KMS-11 (cell line): Measurements from ENCODE around the gene PCYOX1L.

Experiments used
- H2AFZ ChIP-seq: fragments of 200-600 bp; sonication (generic); 2 replicates; pipeline ENCODE4 v1.6.1; 2016; ENCODE audit warnings: antibody characterized with exemption, mixed run types, low read depth
- H3K27ac ChIP-seq: fragments of 200-600 bp; sonication (generic); 2 replicates; pipeline ENCODE4 v1.6.1; 2016; ENCODE audit warnings: mild to moderate bottlenecking, mixed run types
- H3K27me3 ChIP-seq: fragments of 200-600 bp; sonication (generic); 2 replicates; pipeline ENCODE4 v1.6.1; 2017; ENCODE audit warnings: mild to moderate bottlenecking, low read depth, mixed run types, moderate library complexity; ENCODE audit not compliant: insufficient read depth
- H3K36me3 ChIP-seq: fragments of 200-600 bp; sonication (generic); 2 replicates; pipeline ENCODE4 v1.6.1; 2017; ENCODE audit warnings: mild to moderate bottlenecking, mixed run types; ENCODE audit not compliant: insufficient read depth
- H3K4me1 ChIP-seq: fragments of 200-600 bp; sonication (generic); 2 replicates; pipeline ENCODE4 v1.6.1; 2016; ENCODE audit warnings: mild to moderate bottlenecking, low read depth, mixed run types; ENCODE audit not compliant: poor library complexity, severe bottlenecking
- H3K4me2 ChIP-seq: fragments of 200-600 bp; sonication (generic); 2 replicates; pipeline ENCODE4 v1.7.0; 2016; ENCODE audit warnings: mild to moderate bottlenecking, mixed run types
- H3K4me3 ChIP-seq: fragments of 200-600 bp; sonication (generic); IDR thresholded peaks from 2 replicates; pipeline ENCODE4 v1.6.1; 2017; ENCODE audit warnings: low read depth, low read length, mixed read lengths; ENCODE audit not compliant: insufficient read depth
- H3K79me2 ChIP-seq: fragments of 200-600 bp; sonication (generic); 2 replicates; pipeline ENCODE4 v1.6.1; 2016; ENCODE audit warnings: low read depth, mixed run types; ENCODE audit not compliant: insufficient read depth
- H3K9ac ChIP-seq: fragments of 200-600 bp; sonication (generic); 2 replicates; pipeline ENCODE4 v1.6.1; 2016; ENCODE audit warnings: mild to moderate bottlenecking, mixed run types
- H4K20me1 ChIP-seq: fragments of 200-600 bp; sonication (generic); 2 replicates; pipeline ENCODE4 v1.6.1; 2016; ENCODE audit warnings: mild to moderate bottlenecking, mixed run types; ENCODE audit not compliant: insufficient read depth
- TF ChIP-seq, protein P1 (sequence below): fragments of 200-600 bp; sonication (generic); conservative IDR thresholded peaks from 2 replicates; pipeline ENCODE4 v1.6.1; 2017; ENCODE audit warnings: low read depth, mild to moderate bottlenecking, antibody characterized with exemption, low read length, moderate library complexity, mixed read lengths

PCYOX1L gene

DNA sequence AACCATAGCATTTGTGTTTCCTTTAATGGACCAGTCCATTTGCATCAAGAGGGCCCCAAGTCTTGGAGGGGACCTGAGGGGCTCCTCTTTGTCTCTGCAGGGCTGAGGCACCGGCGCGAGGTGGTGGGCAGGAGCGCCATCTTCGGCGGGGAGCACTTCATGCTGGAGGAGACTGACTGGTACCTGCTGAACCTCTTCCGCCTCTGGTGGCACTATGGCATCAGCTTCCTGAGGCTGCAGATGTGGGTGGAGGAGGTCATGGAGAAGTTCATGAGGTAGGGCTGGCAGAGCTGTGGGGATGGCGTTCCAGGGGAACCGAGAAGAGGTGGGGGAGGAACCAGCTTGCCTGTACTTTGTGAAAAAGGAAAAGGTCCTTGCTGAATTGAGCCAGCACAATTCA lies 6.1 kb downstream of the PCYOX1L start:
- no peak overlapping the region for H2AFZ ChIP-seq
- TF ChIP-seq, protein P1, sequence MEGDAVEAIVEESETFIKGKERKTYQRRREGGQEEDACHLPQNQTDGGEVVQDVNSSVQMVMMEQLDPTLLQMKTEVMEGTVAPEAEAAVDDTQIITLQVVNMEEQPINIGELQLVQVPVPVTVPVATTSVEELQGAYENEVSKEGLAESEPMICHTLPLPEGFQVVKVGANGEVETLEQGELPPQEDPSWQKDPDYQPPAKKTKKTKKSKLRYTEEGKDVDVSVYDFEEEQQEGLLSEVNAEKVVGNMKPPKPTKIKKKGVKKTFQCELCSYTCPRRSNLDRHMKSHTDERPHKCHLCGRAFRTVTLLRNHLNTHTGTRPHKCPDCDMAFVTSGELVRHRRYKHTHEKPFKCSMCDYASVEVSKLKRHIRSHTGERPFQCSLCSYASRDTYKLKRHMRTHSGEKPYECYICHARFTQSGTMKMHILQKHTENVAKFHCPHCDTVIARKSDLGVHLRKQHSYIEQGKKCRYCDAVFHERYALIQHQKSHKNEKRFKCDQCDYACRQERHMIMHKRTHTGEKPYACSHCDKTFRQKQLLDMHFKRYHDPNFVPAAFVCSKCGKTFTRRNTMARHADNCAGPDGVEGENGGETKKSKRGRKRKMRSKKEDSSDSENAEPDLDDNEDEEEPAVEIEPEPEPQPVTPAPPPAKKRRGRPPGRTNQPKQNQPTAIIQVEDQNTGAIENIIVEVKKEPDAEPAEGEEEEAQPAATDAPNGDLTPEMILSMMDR: no peak
- H3K27ac ChIP-seq: no peak overlapping the region
- H3K4me3 ChIP-seq: no peak overlapping the region
- H3K9ac ChIP-seq: no peak overlapping the region
- H3K4me1 ChIP-seq: peaks cover 10% of the 10 kb centered on the region
- H3K4me2 ChIP-seq: no peak overlapping the region
- H4K20me1 ChIP-seq: no peaks in the 10 kb centered on the region
- peaks cover 3% of the 10 kb centered on the region; the same call in 1 of the 2 replicates for H3K79me2 ChIP-seq
- no peaks in the 10 kb centered on the region for H3K36me3 ChIP-seq
- H3K27me3 ChIP-seq: no peaks in the 10 kb centered on the region

DNA sequence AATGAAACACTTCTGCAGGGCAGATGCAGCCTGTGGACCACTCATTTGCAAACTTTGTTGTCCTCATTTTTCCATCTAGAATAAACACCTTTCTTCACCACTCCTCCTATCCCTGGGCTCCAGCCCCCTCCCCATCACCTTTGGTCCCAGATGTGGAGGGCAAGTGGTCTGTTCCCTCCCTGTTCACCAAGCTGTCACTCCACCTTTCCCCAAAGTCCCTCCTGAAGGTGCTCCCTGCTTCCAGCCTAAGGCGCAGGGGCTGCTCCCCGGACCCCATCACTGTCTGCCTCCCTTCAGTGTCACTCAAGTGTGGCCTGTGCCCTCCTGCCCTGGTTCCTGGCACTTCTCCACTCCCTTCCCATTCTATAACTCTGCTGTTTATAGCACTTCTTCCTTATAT lies 6.9 kb downstream of the PCYOX1L start:
- no peaks in the 10 kb centered on the region for H3K79me2 ChIP-seq
- H3K36me3 ChIP-seq: no peaks in the 10 kb centered on the region
- H4K20me1 ChIP-seq: no peaks in the 10 kb centered on the region
- no peak overlapping the region for H3K27ac ChIP-seq
- H3K4me1 ChIP-seq: peaks cover 10% of the 10 kb centered on the region
- no peak overlapping the region for H3K4me3 ChIP-seq
- H3K4me2 ChIP-seq: no peak overlapping the region
- TF ChIP-seq, protein P1: no peak
- H3K27me3 ChIP-seq: no peaks in the 10 kb centered on the region
- no peak overlapping the region for H2AFZ ChIP-seq
- no peak overlapping the region for H3K9ac ChIP-seq

DNA sequence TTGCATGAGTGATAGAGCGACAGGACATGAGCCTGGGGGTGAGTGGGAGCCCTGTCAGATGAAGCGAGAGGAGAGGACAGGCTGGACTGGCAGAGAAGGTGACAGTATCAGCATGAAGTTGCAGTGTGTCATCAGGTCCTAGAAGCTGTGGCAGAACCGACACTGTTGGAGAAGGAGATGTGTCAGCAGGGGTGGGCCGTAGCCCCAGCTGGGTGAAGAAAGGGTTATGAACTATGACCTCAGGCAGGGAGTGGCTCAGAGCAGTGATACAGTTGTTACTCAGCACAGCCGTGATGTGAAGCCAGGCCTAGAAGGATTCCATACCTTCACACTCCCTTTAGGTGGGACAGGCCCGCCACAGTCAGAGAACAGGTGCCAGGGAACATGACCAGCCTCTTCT lies 7.6 kb downstream of the PCYOX1L start:
- TF ChIP-seq, protein P1: no peak
- no peaks in the 10 kb centered on the region for H4K20me1 ChIP-seq
- H3K4me2 ChIP-seq: no peak overlapping the region
- no peaks in the 10 kb centered on the region for H3K79me2 ChIP-seq
- no peak overlapping the region for H3K27ac ChIP-seq
- H3K27me3 ChIP-seq: no peaks in the 10 kb centered on the region
- H3K4me3 ChIP-seq: no peak overlapping the region
- peaks cover 10% of the 10 kb centered on the region for H3K4me1 ChIP-seq
- H3K36me3 ChIP-seq: no peaks in the 10 kb centered on the region
- H3K9ac ChIP-seq: no peak overlapping the region
- no peak overlapping the region for H2AFZ ChIP-seq

- Histone ChIP-seq H2AFZ (no peak overlapping the region), H3K9ac (no peak overlapping the region), H3K79me2 (no peaks in the 10 kb centered on the region), H3K27ac (no peak overlapping the region), H3K4me3 (no peak overlapping the region), H3K4me1 (peaks cover 10% of the 10 kb centered on the region), H3K36me3 (no peaks in the 10 kb centered on the region), H3K4me2 (no peak overlapping the region), H4K20me1 (no peaks in the 10 kb centered on the region), H3K27me3 (no peaks in the 10 kb centered on the region)
- TF ChIP-seq, protein P1: no peak
Measured at GRCh38 chr5:149366169-149366729, 8.4 kb downstream of the PCYOX1L start.
